ENCODE results near the gene SKAP1. TPM values are rescaled to one million over a fixed set of nuclear protein-coding genes. Genes with fewer than 3 reads are reported as not detected.

SKAP1 gene
- total and polyA plus RNA-seq, 2 of the 13 experiments (the other 11 are each of a cell fraction or from before 2014, with no cell fraction given) = 0.21 TPM; not detected in 1

DNA sequence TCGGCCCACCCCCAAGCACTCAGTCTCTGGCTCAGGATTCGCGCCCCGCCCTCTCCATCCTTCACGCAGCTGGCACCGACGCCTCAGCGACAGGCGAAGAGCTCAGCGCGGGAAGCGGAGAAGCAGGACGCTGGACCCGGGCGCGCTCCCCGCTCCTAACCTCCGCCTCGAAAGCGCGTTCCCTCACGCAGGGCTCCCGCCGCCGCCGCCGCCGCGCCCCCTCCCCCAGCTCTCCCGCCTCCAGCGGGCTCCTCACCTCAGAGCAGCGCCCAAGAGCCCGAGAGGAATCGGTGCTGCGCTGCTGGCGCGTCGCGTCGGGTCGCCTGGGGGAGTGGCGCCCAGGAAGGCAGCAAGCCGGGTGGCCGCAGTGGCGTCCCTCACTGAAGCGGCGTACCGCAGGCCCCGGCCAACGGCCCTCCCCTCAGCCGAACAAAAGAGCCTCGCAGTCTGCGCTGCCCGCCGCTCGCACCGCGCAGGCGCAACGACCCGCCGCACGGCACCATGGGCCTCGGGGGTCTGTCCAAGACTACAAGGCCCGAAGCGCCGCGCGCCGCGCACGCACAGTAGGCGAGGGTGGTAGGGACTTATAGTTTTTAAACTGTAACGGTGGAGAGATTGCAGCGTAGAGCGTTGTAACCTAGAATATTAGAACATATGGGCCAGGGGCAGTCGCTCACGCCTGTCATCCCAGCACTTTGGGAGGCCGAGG is 328.8 kb downstream of the SKAP1 start, which contains the start of gene CBX1 (continued):
- TF ChIP-seq ZBTB8A (CRISPR knock-in tag; IDR thresholded peaks at IDR 0.05; ENCODE audit: borderline replicate concordance, low read depth) (no peak), ZNF34 (CRISPR knock-in tag; IDR thresholded peaks at IDR 0.05; ENCODE audit: borderline replicate concordance) (peak; percentile 88; the same call in 1 of the 2 replicates), ZNF383 (CRISPR knock-in tag; IDR thresholded peaks at IDR 0.05; ENCODE audit: borderline replicate concordance) (no peak), ZFP62 (CRISPR knock-in tag; IDR thresholded peaks at IDR 0.05) (no peak), SMAD9 (CRISPR knock-in tag; IDR thresholded peaks at IDR 0.05) (no peak), NKX3-1 (CRISPR knock-in tag; IDR thresholded peaks at IDR 0.05) (peak; percentile 65; the same call in 1 of the 2 replicates), ZNF138 (CRISPR knock-in tag; IDR thresholded peaks at IDR 0.05; ENCODE audit: low read depth) (peak; percentile 95), ZNF296 (CRISPR knock-in tag; conservative IDR thresholded peaks at IDR 0.05) (no peak), NFYB (CRISPR knock-in tag; IDR thresholded peaks at IDR 0.05) (peak; percentile 37), EP300 (IDR thresholded peaks at IDR 0.05; ENCODE audit: low read depth in 2 of 2, low read length in 2 of 2) (peak; percentile 30 to 39; a peak in 1 of 4 replicates), EP300 (CRISPR knock-in tag; IDR thresholded peaks at IDR 0.05; ENCODE audit: borderline replicate concordance) (peak; percentile 32; the same call in 1 of the 2 replicates), SIX4 (CRISPR knock-in tag; IDR thresholded peaks at IDR 0.05) (peak; percentile 64; the same call in 1 of the 2 replicates), ZNF839 (CRISPR knock-in tag; IDR thresholded peaks at IDR 0.05; ENCODE audit: borderline replicate concordance) (no peak), SRSF9 (IDR thresholded peaks at IDR 0.05; ENCODE audit: borderline replicate concordance, insufficient read depth, low read depth, low read length, poor library complexity, severe bottlenecking) (no peak), ZNF235 (CRISPR knock-in tag; IDR thresholded peaks at IDR 0.05; ENCODE audit: borderline replicate concordance) (peak; percentile 88; the same call in 1 of the 2 replicates), TGIF2 (CRISPR knock-in tag; IDR thresholded peaks at IDR 0.05) (peak; percentile 26; the same call in 1 of the 2 replicates), PLRG1 (conservative IDR thresholded peaks at IDR 0.05) (no peak), KLF6 (CRISPR knock-in tag; IDR thresholded peaks at IDR 0.05) (peak; percentile 72), ZNF674 (CRISPR knock-in tag; IDR thresholded peaks at IDR 0.05; ENCODE audit: low read depth) (no peak; the same call in 1 of the 2 replicates), ZNF496 (CRISPR knock-in tag; IDR thresholded peaks at IDR 0.05; ENCODE audit: insufficient replicate concordance) (no peak)
- TF ChIP-seq, protein P1, sequence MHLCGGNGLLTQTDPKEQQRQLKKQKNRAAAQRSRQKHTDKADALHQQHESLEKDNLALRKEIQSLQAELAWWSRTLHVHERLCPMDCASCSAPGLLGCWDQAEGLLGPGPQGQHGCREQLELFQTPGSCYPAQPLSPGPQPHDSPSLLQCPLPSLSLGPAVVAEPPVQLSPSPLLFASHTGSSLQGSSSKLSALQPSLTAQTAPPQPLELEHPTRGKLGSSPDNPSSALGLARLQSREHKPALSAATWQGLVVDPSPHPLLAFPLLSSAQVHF (CRISPR knock-in tag; IDR thresholded peaks at IDR 0.05) = 0 out of 2 replicates have a peak, but pooled peaks have one; percentile 52
- TF ChIP-seq, protein P2, sequence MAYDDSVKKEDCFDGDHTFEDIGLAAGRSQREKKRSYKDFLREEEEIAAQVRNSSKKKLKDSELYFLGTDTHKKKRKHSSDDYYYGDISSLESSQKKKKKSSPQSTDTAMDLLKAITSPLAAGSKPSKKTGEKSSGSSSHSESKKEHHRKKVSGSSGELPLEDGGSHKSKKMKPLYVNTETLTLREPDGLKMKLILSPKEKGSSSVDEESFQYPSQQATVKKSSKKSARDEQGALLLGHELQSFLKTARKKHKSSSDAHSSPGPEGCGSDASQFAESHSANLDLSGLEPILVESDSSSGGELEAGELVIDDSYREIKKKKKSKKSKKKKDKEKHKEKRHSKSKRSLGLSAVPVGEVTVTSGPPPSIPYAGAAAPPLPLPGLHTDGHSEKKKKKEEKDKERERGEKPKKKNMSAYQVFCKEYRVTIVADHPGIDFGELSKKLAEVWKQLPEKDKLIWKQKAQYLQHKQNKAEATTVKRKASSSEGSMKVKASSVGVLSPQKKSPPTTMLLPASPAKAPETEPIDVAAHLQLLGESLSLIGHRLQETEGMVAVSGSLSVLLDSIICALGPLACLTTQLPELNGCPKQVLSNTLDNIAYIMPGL (CRISPR knock-in tag; IDR thresholded peaks at IDR 0.05; ENCODE audit: borderline replicate concordance in 1 of 2, low read depth in 1 of 2) = peak; percentile 82 to 94
- TF ChIP-seq, protein P3, sequence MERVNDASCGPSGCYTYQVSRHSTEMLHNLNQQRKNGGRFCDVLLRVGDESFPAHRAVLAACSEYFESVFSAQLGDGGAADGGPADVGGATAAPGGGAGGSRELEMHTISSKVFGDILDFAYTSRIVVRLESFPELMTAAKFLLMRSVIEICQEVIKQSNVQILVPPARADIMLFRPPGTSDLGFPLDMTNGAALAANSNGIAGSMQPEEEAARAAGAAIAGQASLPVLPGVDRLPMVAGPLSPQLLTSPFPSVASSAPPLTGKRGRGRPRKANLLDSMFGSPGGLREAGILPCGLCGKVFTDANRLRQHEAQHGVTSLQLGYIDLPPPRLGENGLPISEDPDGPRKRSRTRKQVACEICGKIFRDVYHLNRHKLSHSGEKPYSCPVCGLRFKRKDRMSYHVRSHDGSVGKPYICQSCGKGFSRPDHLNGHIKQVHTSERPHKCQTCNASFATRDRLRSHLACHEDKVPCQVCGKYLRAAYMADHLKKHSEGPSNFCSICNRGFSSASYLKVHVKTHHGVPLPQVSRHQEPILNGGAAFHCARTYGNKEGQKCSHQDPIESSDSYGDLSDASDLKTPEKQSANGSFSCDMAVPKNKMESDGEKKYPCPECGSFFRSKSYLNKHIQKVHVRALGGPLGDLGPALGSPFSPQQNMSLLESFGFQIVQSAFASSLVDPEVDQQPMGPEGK (CRISPR knock-in tag; IDR thresholded peaks at IDR 0.05) = peak; percentile 77; the same call in 1 of the 2 replicates

Data from HepG2 (cell line).